Panc1 (cell line): ENCODE results near the gene IGLON5. TPM values are rescaled to one million over a fixed set of nuclear protein-coding genes. Genes with fewer than 3 reads are reported as not detected.
A peak's percentile ranks its signal among the peaks of the same experiment; 100 is the strongest.

Experiments used
- ATAC-seq: fragments of 200-7000 bp; cut with Tn5 transposase; 2 replicates; pipeline ENCODE4 v1.9.1; 2020; ENCODE audit warnings: mild to moderate bottlenecking, moderate library complexity
- BruUV-seq: library from RNA; stranded (reverse); fragments of 400-500 nt; replicated peaks from 2 replicates; lab custom pipeline; 2021; lab: Mats Ljungman, UMichigan
- CTCF ChIA-PET: fragments of 300-600 bp; sonication (Branson Sonifier 250); formaldehyde crosslinking; loops from one replicate; lab custom pipeline; 2022; ENCODE audit warnings: antibody characterized with exemption; lab: Charles Lee
- POLR2A ChIA-PET: fragments of 300-600 bp; sonication (Branson Sonifier 250); formaldehyde crosslinking; loops from one replicate; lab custom pipeline; 2022; ENCODE audit warnings: antibody characterized with exemption; lab: Charles Lee
- DNase-seq: peaks from one replicate; pipeline ENCODE4 v3.0.0-alpha.2; 2010; ENCODE audit warnings: low read depth, low spot score
- H3K27ac ChIP-seq: 2 replicates; pipeline ENCODE4 v1.5.1; 2011; ENCODE audit warnings: mild to moderate bottlenecking, low read length, inconsistent platforms
- H3K27me3 ChIP-seq: fragments of 200-500 bp; sonication (Bioruptor generic); 2 replicates; pipeline ENCODE4 v1.6.0; 2014; ENCODE audit warnings: low read length, inconsistent platforms; ENCODE audit not compliant: control insufficient read depth, insufficient read depth
- H3K36me3 ChIP-seq: fragments of 200-500 bp; sonication (Bioruptor generic); 2 replicates; pipeline ENCODE4 v1.5.1; 2014; ENCODE audit warnings: inconsistent platforms, mild to moderate bottlenecking, low read length, moderate library complexity; ENCODE audit not compliant: control insufficient read depth, insufficient read depth
- H3K4me1 ChIP-seq: 2 replicates; pipeline ENCODE4 v1.5.1; 2011; ENCODE audit warnings: inconsistent platforms, mild to moderate bottlenecking, low read length, moderate library complexity; ENCODE audit not compliant: control insufficient read depth, insufficient read depth
- H3K4me3 ChIP-seq, 2 experiments: 2 replicates each; pipeline ENCODE4 v1.5.1; 2011 to 2012; ENCODE audit warnings: low read depth in 2 of 2, low read length in 2 of 2, mild to moderate bottlenecking in 2 of 2, inconsistent platforms in 1 of 2, moderate library complexity in 1 of 2
- H3K9me3 ChIP-seq: fragments of 200-500 bp; sonication (Bioruptor generic); 2 replicates; pipeline ENCODE4 v1.5.1; 2014; ENCODE audit warnings: low read depth, mild to moderate bottlenecking, inconsistent platforms, low read length, moderate library complexity; ENCODE audit not compliant: control insufficient read depth, insufficient read depth
- POLR2AphosphoS5 ChIP-seq: IDR thresholded peaks from 2 replicates; pipeline ENCODE4 v1.6.1; 2012; ENCODE audit warnings: mild to moderate bottlenecking, low read depth, low read length, moderate library complexity
- SIN3A ChIP-seq: IDR thresholded peaks from 2 replicates; pipeline ENCODE4 v1.6.1; 2012; ENCODE audit warnings: low read depth, mild to moderate bottlenecking, low read length, moderate library complexity, borderline replicate concordance; ENCODE audit not compliant: insufficient read depth
- TCF7L2 ChIP-seq: IDR thresholded peaks from 2 replicates; pipeline ENCODE4 v1.6.1; 2011; ENCODE audit warnings: mild to moderate bottlenecking, low read depth, low read length, inconsistent platforms
- in situ Hi-C: cut with HindIII; loops from 2 replicates; pipeline ENCODE4 v1.10.0; 2016; ENCODE audit warnings: low sequenced_read_pairs, low pct_unique_long_range_greater_than_20kb
- intact Hi-C: fragments of 100-400 bp; cut with micrococcal nuclease; formaldehyde crosslinking; loops from one replicate; pipeline ENCODE4 v1.10.0; 2022; ENCODE audit not compliant: unreplicated experiment
- total RNA-seq: library from RNA; stranded (reverse); gene quantifications from one replicate; pipeline ENCODE4 v1.2.1, GENCODE V29; 2021; ENCODE audit not compliant: unreplicated experiment
- TF ChIP-seq, protein P1 (sequence below), 2 experiments: IDR thresholded peaks; 2 replicates each; pipeline ENCODE4 v1.6.1; 2011 to 2012; ENCODE audit warnings: low read depth in 2 of 2, control low read depth in 1 of 2, low read length in 1 of 2, mild to moderate bottlenecking in 1 of 2, moderate library complexity in 1 of 2; ENCODE audit not compliant: insufficient read depth in 1 of 2
- TF ChIP-seq, protein P2 (sequence below): fragments of 450-650 bp; IDR thresholded peaks from 2 replicates; pipeline ENCODE4 v1.5.1; 2017; ENCODE audit warnings: mild to moderate bottlenecking

Gene IGLON5
- total RNA-seq, 1 experiment from 2014 or later = 0.13 TPM

GRCh38 chr19:51367255-51367564, 55.8 kb downstream of the IGLON5 start:
- no peak for DNase-seq
- CTCF ChIA-PET = no interaction called here
- no peaks in the 10 kb centered on the region for H3K27me3 ChIP-seq
- intact Hi-C loops (no loop called here), in situ Hi-C loops (no loop called here)
- H3K27ac ChIP-seq = peak overlapping the region; percentile 89
- H3K4me1 ChIP-seq = peaks cover 13% of the 10 kb centered on the region
- no TSS peak for BruUV-seq
- no peak; the same call in 1 of the 2 replicates for ATAC-seq
- H3K36me3 ChIP-seq = peaks cover 8% of the 10 kb centered on the region; the same call in 1 of the 2 replicates
- TF ChIP-seq, protein P1, sequence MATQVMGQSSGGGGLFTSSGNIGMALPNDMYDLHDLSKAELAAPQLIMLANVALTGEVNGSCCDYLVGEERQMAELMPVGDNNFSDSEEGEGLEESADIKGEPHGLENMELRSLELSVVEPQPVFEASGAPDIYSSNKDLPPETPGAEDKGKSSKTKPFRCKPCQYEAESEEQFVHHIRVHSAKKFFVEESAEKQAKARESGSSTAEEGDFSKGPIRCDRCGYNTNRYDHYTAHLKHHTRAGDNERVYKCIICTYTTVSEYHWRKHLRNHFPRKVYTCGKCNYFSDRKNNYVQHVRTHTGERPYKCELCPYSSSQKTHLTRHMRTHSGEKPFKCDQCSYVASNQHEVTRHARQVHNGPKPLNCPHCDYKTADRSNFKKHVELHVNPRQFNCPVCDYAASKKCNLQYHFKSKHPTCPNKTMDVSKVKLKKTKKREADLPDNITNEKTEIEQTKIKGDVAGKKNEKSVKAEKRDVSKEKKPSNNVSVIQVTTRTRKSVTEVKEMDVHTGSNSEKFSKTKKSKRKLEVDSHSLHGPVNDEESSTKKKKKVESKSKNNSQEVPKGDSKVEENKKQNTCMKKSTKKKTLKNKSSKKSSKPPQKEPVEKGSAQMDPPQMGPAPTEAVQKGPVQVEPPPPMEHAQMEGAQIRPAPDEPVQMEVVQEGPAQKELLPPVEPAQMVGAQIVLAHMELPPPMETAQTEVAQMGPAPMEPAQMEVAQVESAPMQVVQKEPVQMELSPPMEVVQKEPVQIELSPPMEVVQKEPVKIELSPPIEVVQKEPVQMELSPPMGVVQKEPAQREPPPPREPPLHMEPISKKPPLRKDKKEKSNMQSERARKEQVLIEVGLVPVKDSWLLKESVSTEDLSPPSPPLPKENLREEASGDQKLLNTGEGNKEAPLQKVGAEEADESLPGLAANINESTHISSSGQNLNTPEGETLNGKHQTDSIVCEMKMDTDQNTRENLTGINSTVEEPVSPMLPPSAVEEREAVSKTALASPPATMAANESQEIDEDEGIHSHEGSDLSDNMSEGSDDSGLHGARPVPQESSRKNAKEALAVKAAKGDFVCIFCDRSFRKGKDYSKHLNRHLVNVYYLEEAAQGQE (IDR thresholded peaks at IDR 0.05; ENCODE audit: insufficient read depth in 1 of 2, low read depth in 2 of 2, low read length in 1 of 2) = no peak
- TF ChIP-seq POLR2AphosphoS5 (no peak), SIN3A (no peak), TCF7L2 (no peak)
- TF ChIP-seq, protein P2, sequence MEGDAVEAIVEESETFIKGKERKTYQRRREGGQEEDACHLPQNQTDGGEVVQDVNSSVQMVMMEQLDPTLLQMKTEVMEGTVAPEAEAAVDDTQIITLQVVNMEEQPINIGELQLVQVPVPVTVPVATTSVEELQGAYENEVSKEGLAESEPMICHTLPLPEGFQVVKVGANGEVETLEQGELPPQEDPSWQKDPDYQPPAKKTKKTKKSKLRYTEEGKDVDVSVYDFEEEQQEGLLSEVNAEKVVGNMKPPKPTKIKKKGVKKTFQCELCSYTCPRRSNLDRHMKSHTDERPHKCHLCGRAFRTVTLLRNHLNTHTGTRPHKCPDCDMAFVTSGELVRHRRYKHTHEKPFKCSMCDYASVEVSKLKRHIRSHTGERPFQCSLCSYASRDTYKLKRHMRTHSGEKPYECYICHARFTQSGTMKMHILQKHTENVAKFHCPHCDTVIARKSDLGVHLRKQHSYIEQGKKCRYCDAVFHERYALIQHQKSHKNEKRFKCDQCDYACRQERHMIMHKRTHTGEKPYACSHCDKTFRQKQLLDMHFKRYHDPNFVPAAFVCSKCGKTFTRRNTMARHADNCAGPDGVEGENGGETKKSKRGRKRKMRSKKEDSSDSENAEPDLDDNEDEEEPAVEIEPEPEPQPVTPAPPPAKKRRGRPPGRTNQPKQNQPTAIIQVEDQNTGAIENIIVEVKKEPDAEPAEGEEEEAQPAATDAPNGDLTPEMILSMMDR = no peak
- peak overlapping the region; percentile 77 to 81 for H3K4me3 ChIP-seq
- POLR2A ChIA-PET = no interaction called here
- H3K9me3 ChIP-seq = no peaks in the 10 kb centered on the region

GRCh38 chr19:51367565-51368365, 56.3 kb downstream of the IGLON5 start:
- Histone ChIP-seq H3K27me3 (no peaks in the 10 kb centered on the region), H3K27ac (peak overlapping the region; percentile 89), H3K9me3 (no peaks in the 10 kb centered on the region), H3K4me1 (peaks cover 13% of the 10 kb centered on the region), H3K36me3 (peaks cover 8% of the 10 kb centered on the region; the same call in 1 of the 2 replicates), H3K4me3 (peak overlapping the region; percentile 77 to 81)
- CTCF ChIA-PET = interaction anchor here (0.6 kb wide), 1 partner anchor 185 kb away, joined by 5 read pairs; no protein-coding TSS in a partner anchor
- intact Hi-C loops (no loop called here), in situ Hi-C loops (no loop called here)
- DNase-seq = peak; percentile 63
- POLR2A ChIA-PET = no interaction called here
- TF ChIP-seq TCF7L2 (no peak), SIN3A (no peak), POLR2AphosphoS5 (peak; percentile 58; the same call in 1 of the 2 replicates)
- TF ChIP-seq, protein P1 (IDR thresholded peaks at IDR 0.05; ENCODE audit: insufficient read depth in 1 of 2, low read depth in 2 of 2, low read length in 1 of 2) = no peak
- TF ChIP-seq, protein P2 = no peak
- ATAC-seq = peak; percentile 87
- no TSS peak for BruUV-seq
